CD4-positive, alpha-beta T cell (primary cell): ENCODE results near the gene AGTPBP1. TPM values are rescaled to one million over a fixed set of nuclear protein-coding genes. Genes with fewer than 3 reads are reported as not detected.

Source experiments
- ATAC-seq: fragments of 200-7000 bp; cut with Tn5 transposase; one replicate; pipeline ENCODE4 v1.10.0; 2022; ENCODE audit warnings: mild to moderate bottlenecking; ENCODE audit not compliant: poor library complexity
- CTCF ChIA-PET: fragments of 350-600 bp; sonication (Branson Sonifier 250); formaldehyde crosslinking; loops from one replicate; lab custom pipeline; 2021; ENCODE audit warnings: antibody characterized with exemption, inconsistent platforms; lab: Charles Lee
- POLR2A ChIA-PET: fragments of 350-600 bp; sonication (Branson Sonifier 250); formaldehyde crosslinking; loops from one replicate; lab custom pipeline; 2021; ENCODE audit warnings: antibody characterized with exemption, inconsistent platforms; lab: Charles Lee
- DNase-seq, 14 experiments: peaks; one replicate each; pipeline ENCODE4 v3.0.0-alpha.2; 2013 to 2020; ENCODE audit warnings: mixed read lengths in 2 of 14
- H3K27ac ChIP-seq, 2 donors: one replicate each; pipeline versions ENCODE4 v1.5.1 to v1.7.0; 2013; ENCODE audit warnings: low read length in 2 of 2, low read depth in 1 of 2, mild to moderate bottlenecking in 1 of 2
- H3K27me3 ChIP-seq, 2 experiments: 1 replicate in 1 of 2; 2 replicates in 1 of 2; pipeline versions ENCODE4 v1.6.1 to v1.7.0; 2013; ENCODE audit warnings: low read length in 2 of 2, control low read depth in 1 of 2, mild to moderate bottlenecking in 1 of 2, moderate library complexity in 1 of 2; ENCODE audit not compliant: insufficient read depth in 2 of 2, control insufficient read depth in 1 of 2
- H3K36me3 ChIP-seq: one replicate; pipeline ENCODE4 v1.6.1; 2013; ENCODE audit warnings: low read length, control low read depth; ENCODE audit not compliant: insufficient read depth
- H3K4me1 ChIP-seq: one replicate; pipeline ENCODE4 v1.6.1; 2013; ENCODE audit warnings: low read length, control low read depth; ENCODE audit not compliant: insufficient read depth
- H3K4me3 ChIP-seq: one replicate; pipeline ENCODE4 v1.5.1; 2013; ENCODE audit warnings: mild to moderate bottlenecking, low read length, moderate library complexity
- H3K9me3 ChIP-seq, 2 experiments: 1 replicate in 1 of 2; 2 replicates in 1 of 2; pipeline versions ENCODE4 v1.6.1 to v1.7.0; 2013; ENCODE audit warnings: low read length in 2 of 2, mild to moderate bottlenecking in 2 of 2, control low read depth in 1 of 2, moderate library complexity in 1 of 2; ENCODE audit not compliant: control insufficient read depth in 1 of 2, insufficient read depth in 1 of 2
- H3K27ac Mint-ChIP-seq: one replicate; pipeline ENCODE4 v1.8.0; 2020; ENCODE audit warnings: mixed read lengths
- H3K27me3 Mint-ChIP-seq: one replicate; pipeline ENCODE4 v1.8.0; 2021; ENCODE audit warnings: mixed read lengths
- H3K36me3 Mint-ChIP-seq: one replicate; pipeline ENCODE4 v1.8.0; 2021; ENCODE audit warnings: low read depth, mixed read lengths
- H3K4me1 Mint-ChIP-seq: one replicate; pipeline ENCODE4 v1.8.0; 2021; ENCODE audit warnings: low read depth, mixed read lengths
- H3K4me3 Mint-ChIP-seq: one replicate; pipeline ENCODE4 v1.8.0; 2020; ENCODE audit warnings: mild to moderate bottlenecking, mixed read lengths
- H3K9me3 Mint-ChIP-seq: one replicate; pipeline ENCODE4 v1.8.0; 2020; ENCODE audit warnings: mixed read lengths
- CTCF ChIP-seq: fragments of 200-600 bp; IDR thresholded peaks from one replicate; pipeline ENCODE4 v1.8.0; 2022; ENCODE audit warnings: antibody characterized with exemption, mild to moderate bottlenecking
- intact Hi-C, 2 experiments: fragments of 100-400 bp; cut with DNase I in 1 of 2; cut with micrococcal nuclease in 1 of 2; formaldehyde crosslinking; loops; one replicate each; pipeline versions ENCODE4 v1.15.1 to v1.9.0; 2023 to 2025; cut with DNase I, micrococcal nuclease
- total RNA-seq, 174 experiments: library from RNA in 2 of 174; stranded (reverse) in 2 of 174; gene quantifications; one replicate each; pipeline ENCODE4 v1.2.3 and lab custom pipeline; 2021 to 2026

Gene AGTPBP1
- total RNA-seq, 2 experiments from 2014 or later: 52.0 to 55.2 TPM

- H3K27me3 ChIP-seq: no peaks in the 10 kb centered on the region
- H3K9me3 ChIP-seq: no peaks in the 10 kb centered on the region
- H3K4me1 ChIP-seq: no peaks in the 10 kb centered on the region
- H3K36me3 ChIP-seq: peaks cover 13% of the 10 kb centered on the region
- DNase-seq (no peak), ATAC-seq (no peak)
- Mint-ChIP-seq H3K4me3 (no peak overlapping the region), H3K4me1 (peaks cover 4% of the 10 kb centered on the region), H3K27ac (no peak overlapping the region), H3K36me3 (peaks cover 46% of the 10 kb centered on the region), H3K9me3 (no peaks in the 10 kb centered on the region), H3K27me3 (no peaks in the 10 kb centered on the region)
- H3K4me3 ChIP-seq: no peak overlapping the region
- POLR2A ChIA-PET: no interaction called here
- no peak for TF ChIP-seq CTCF
- intact Hi-C loops: no loop called here
- CTCF ChIA-PET: no interaction called here
- H3K27ac ChIP-seq: no peak overlapping the region
These were observed 109.9 kb downstream of the AGTPBP1 start for GRCh38 chr9:85631809-85632208.

GRCh38 chr9:85630676-85631075, 111.1 kb downstream of the AGTPBP1 start:
- H3K4me1 ChIP-seq: no peaks in the 10 kb centered on the region
- ATAC-seq (no peak), DNase-seq (no peak)
- Mint-ChIP-seq H3K36me3 (peaks cover 43% of the 10 kb centered on the region), H3K27me3 (no peaks in the 10 kb centered on the region), H3K4me1 (peaks cover 4% of the 10 kb centered on the region), H3K4me3 (no peak overlapping the region), H3K27ac (no peak overlapping the region), H3K9me3 (no peaks in the 10 kb centered on the region)
- no peak overlapping the region for H3K4me3 ChIP-seq
- peaks cover 13% of the 10 kb centered on the region for H3K36me3 ChIP-seq
- ChIA-PET POLR2A (no interaction called here), CTCF (no interaction called here)
- no peak for TF ChIP-seq CTCF
- no peak overlapping the region for H3K27ac ChIP-seq
- intact Hi-C loops: no loop called here
- no peaks in the 10 kb centered on the region for H3K9me3 ChIP-seq
- no peaks in the 10 kb centered on the region for H3K27me3 ChIP-seq

DNA sequence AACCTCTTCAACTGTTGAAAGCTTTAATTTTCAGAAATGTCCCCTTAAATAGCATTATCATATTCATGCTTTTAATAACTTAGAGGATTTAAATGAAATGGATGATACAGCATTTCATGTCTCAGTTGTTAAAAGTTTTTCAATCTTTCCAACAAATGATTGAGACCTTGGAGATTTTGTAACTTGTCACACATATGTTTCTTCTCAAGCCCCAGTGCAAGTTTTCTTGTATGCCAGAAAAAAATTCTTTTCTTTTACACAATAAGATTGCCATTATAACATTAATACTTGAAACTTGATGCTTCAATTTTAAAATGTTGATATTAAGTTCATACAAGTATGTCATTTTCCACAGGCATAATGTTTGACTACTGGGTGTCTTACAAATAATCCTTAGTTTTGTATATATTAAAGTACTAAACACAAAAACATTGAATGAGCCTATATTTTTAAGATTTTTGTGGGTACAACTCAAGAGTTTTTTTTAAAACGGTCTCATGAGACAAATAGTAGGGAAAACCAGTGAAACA, 124.5 kb downstream of the AGTPBP1 start:
- Histone ChIP-seq H3K4me1 (no peaks in the 10 kb centered on the region), H3K36me3 (no peaks in the 10 kb centered on the region), H3K27ac (no peak overlapping the region), H3K9me3 (no peaks in the 10 kb centered on the region), H3K27me3 (no peaks in the 10 kb centered on the region), H3K4me3 (no peak overlapping the region)
- TF ChIP-seq CTCF: no peak
- intact Hi-C loops: no loop called here
- H3K4me1 Mint-ChIP-seq: no peaks in the 10 kb centered on the region
- H3K27ac Mint-ChIP-seq: no peak overlapping the region
- ATAC-seq (no peak), DNase-seq (no peak)
- H3K9me3 Mint-ChIP-seq: no peaks in the 10 kb centered on the region
- POLR2A ChIA-PET: no interaction called here
- no peak overlapping the region for H3K4me3 Mint-ChIP-seq
- H3K36me3 Mint-ChIP-seq: peaks cover 40% of the 10 kb centered on the region
- no peaks in the 10 kb centered on the region for H3K27me3 Mint-ChIP-seq
- CTCF ChIA-PET: no interaction called here
